ENCODE data around the gene KRTAP12-1. TPM values are rescaled to one million over a fixed set of nuclear protein-coding genes. Genes with fewer than 3 reads are reported as not detected.

KRTAP12-1 gene
- total RNA-seq, 1 donor from 2014 or later: not detected

DNA sequence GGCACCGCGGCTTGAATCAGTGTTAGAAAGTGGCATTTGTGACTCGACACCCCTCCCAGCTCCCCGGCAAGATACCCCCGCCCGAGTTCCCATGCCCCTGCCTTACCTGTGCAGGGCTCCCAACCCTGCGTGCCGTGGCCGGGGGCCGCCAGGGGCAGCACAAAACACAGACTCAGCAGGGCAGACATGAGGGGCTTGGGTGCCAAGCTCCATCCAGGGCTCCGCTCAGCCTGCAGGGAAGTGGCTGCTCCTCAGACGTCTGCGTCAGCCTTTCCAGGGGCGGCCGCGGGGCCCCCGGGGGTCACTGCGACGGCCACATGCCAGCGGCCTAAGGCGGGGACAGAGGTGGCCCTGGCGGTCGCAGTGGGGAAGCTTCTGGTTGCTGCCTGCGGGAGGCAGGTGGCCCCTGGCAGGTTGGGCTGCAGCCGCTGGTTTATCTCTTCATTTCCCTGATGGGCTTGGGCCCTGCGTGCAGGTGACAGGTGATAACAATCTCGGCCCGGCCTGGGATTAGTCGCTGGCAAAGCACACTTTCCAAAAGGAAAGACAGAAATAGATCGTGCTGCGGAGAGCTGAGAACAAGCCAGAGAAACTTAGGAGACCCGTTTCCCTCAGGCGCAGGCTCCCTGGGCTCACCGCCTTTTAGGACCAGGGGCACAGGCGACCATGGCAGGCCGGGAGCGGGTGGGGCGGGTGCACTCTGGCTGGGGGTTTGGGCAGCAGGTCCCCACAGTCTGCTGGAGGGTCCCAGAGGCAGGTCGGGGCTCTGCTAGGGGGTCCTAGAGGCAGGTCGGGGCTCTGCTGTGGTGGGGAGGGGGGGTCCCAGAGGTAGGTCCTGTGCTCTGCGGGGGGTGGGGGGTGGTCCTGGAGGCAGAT, 29.6 kb upstream of the KRTAP12-1 start, which contains the start of gene TSPEAR:
TSS of gene TSPEAR (minus strand) at position 246 of the 876 bp plus-strand sequence. CDS start at position 188, 58 bp downstream.
- DNase-seq (ENCODE audit: low spot score): no peak

DNA sequence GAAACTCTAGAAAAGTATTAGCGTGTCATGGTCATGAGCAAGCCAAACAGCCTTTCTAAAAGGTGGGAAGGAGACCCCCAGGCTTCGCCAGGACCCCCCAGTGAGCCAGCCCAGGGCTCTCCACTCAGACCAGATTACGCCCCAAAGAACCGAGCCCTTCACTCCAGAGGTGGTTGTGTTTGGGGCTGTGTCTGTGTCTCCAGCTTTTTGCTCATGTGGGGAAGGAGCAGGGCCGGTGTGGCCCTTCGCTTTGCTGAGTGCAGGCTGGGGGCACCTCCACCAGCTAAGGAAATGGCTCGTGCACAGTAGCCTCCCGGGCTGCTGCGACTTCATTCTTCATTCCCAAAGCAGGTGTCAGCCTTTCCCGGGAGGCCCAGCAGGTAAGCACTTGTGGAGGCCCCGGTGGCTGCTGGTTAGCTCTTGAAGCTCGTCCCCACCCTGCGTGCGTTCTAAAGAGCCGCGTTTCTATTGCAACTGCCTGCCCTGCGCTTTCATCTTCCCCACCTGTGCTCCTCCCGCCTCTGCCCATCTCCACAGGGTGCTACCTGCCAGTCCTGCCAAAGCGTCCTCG, 28.9 kb upstream of the KRTAP12-1 start:
- no peak for DNase-seq (ENCODE audit: low spot score)

DNA sequence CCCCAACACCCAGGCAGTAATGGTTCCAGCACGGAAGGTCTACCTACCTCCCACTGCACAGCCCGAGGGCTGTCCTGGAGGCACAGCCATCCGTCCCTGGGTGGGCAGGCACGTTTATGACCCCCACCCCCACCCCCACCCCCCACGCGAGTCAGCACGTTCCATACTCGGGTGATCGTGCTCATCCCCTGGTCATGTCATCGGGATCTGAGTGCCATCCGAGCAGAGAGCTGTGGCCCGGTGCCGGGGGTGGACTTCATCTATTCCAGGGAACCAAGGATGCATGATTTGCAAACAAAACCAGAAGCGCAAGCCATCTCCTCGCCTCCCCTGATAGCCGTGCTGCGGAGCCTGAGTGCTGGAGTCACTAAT, 28.3 kb upstream of the KRTAP12-1 start:
- DNase-seq (ENCODE audit: low spot score): no peak

DNA sequence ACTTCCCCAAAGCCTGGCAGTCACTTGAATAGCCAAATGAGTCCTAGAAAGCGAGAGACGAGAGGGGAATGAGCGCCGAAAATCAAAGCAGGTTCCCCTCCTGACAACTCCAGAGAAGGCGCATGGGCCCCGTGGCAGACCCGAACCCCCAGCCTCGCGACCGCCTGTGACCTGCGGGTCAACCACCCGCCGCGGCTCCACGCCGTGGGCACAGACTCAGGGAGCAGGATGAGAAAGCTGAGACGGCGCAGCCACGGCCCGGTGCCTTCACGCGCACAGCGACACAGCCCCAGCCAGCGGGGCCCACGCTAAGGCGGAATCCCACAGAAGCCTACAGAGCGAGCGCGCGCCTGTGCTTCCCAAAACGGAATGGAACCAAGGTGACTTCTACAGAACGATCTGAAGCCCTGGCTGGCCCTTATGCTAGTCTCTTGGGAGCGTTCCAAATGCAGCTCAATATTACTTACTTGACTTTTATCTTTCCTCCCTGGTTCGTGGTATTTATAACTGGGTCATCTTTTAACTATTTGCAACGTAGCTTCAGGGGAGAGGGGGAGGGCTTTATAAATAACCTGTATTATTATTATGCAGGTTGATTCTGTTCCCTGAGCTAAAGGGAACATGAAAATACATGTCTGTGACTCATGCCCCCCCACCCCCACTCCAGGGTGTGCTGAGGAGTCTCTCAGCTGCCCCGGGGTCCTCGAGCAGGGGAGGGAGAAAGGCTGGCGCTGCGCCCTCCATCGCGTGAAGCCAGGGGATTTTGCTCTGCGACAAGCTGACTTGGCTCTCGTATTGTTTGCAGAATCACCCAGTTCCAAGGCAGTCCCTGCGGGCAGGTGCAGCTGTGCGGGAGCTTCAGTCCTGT, 27.7 kb upstream of the KRTAP12-1 start:
- DNase-seq (ENCODE audit: low spot score): no peak

DNA sequence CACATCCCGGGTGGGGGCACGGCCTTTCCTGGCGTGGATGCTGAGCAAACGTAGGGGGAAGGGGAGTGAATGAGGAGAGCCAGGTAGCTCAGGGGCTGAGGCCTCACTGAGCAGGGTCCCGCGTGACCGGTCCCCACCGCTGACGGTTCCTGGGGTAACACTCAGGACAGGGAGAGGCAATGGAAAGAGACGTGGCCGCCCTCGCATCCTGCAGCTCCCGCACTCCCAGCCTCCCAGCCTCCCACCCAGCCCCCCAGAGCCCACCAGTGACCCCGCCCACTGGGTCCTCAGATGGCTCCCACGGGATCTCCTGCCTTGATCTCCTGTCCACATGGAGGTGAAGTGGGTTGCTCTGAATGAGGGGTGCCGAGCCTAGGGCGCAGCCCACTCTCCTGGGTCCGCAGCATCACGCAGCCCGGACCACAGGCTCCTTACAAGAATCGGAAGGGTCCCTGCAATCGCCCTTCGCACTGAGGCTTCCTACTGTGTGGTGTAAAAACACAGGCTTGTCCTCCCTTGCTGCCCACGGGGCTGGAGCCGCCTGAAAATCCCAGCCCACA, 27.0 kb upstream of the KRTAP12-1 start:
- DNase-seq (ENCODE audit: low spot score): no peak

DNA sequence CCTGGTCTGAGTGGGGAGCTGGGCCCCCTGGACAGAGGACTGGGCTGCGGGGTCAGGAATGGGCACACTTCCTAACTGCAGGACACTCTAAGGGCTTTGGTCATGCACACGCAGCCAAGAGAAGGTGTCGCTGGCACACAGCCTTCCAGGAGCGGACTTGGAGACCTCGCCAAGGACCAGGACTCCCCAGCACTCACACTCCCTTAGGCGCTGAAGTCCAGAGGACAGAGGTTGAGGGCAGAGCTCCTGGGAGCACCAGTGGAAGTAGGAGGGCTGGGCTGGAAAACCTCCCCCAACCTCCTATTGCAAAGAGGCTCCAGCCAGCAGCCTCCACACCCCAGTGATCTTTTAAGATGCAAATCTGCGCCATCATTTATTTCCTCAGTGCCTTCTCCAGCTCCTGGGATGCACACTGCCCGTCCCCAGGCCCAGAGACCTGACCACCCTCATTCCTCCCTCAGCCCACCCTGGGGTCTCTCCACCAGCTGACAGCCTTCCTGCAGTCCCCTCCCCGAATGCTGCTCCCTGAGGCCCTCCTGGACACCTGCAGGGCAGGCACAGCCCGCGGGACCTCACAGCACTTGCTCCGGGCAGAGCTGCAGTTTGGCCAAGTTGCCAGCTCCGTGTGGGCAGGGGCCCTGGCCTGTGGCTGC, 26.4 kb upstream of the KRTAP12-1 start:
- no peak for DNase-seq (ENCODE audit: low spot score)

DNA sequence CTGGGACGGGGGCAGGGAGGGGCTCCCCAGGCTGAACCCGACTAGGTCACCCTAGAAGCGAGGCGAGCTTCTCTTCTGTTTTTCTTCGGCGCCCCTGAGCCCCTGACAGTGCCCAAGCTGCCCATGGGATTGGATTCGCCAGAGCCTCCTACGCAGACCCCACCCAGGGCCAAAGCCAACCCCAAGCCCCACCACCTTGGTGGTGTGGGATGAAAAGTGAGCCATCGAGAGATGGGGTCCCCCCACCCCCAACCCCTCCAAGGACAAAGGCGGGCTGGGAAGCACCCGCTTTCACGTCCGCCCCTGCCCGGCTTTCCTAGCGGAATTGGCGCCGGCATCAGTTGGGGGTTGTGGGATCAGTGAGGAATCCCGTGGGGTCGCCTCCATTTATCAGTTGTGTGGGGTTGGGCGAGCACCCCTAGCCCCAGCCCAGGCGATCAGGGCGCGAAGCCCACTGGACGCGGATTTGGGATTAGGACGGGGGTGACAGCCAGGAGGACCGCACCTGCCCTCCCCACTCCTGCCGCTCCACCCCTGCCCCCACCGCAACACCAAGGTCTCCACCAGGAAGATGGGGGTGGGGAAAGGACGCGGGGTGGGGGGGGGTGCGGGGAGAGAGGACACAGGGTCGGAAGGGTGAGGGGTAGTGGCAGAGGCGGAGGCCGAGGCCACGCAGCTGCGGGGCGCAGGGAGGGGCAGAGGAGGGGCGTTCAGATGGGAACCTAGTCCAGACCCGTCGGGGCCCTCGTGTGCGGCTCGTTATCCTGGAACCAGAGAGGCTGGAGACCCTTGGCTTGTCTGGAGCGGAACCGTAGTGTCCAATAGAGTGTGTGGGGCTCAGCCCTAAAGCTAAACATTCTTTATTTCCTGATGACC, 25.0 kb upstream of the KRTAP12-1 start:
- no peak for DNase-seq (ENCODE audit: low spot score)

DNA sequence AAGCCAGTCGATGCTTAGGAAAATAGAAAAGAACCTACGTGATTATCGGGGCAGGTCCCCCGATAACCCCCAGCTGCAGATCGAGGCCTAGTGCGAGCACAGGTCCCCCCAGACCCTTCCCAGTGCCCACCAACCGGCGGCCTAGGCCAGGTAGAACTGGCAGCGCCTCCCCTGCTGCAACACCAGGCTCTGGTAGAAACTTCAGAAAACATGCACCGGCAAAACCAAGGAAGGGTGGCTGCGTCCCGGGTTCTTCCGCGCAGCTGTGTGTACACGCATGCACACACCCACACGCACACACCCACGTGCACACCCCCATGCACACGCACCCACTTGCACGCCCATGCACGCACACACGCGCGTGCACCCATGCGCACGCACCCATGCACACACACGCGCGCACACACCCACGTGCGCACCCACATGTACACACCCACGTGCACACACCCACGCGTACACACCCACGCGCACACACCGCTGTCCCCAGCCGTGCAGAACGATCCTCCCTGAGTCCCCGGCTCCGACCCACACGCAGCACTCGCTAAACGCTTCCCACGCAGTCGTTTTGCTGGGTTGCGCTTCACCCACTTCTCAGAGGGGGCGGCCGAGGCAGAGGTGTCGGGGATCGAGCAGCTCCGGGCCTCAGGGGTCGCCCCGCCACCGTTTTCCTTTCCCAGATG, 24.2 kb upstream of the KRTAP12-1 start:
- no peak for DNase-seq (ENCODE audit: low spot score)

DNA sequence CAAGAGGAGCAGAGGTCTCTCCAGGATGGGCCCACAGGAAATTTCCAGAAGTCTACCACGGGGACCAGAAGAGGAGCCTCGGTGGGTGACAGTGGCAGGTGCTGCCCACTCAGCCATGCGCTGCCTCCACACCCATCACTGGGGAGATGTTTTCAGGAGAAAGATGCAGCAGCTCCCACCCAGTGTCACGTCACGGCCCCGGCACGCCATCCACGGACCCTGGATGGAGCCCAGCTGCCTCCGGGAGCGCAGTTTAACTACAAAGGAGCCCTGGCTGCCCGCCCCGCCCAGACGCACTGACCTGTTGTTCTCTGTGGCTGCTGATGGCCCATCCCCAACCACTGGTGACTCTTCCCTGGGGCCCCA, 22.7 kb upstream of the KRTAP12-1 start:
- DNase-seq (ENCODE audit: low spot score): no peak

DNA sequence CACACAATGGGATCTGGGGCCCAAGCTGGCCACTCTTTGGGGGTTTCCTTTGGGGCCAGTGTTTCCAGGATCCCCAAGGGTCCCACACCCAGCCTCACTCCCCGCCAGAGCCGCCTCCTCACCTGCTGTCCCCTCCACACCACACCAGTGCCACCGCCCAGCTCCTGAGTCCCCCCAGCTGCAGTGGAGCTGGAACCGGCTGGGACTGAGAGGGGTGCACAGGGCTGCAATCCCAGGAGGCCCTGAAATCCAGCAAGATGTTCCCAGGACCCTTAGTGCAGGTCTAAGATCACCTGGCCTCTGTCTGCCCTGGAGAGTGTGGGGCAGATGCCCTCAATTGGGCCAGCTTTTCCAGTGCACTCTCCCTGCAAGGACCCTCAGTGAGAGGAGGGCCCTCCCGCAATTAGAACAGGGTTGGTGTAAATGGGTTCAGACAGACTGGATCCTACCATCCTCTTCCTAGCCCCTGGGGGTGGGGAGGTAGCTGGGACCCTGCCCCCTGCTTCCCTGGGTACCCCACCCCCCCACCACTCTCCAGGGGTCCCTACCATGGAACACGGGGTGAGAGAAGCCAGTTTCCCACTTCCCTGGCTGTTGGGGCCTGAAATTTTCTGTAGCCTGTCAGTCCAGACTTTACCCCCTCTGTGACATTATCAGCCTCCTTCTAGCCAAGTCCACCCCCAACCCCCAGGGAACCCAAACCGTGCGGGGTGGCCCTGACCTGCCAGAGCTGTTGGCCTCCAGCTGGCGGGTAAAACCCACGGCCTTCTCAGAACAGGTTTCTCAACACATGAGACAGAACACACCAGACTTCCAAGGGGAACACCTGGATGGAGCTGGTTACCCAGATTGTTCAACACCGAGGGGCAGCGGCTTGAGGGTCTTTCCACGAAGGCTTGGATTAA, 22.0 kb upstream of the KRTAP12-1 start:
- DNase-seq (ENCODE audit: low spot score): no peak

DNA sequence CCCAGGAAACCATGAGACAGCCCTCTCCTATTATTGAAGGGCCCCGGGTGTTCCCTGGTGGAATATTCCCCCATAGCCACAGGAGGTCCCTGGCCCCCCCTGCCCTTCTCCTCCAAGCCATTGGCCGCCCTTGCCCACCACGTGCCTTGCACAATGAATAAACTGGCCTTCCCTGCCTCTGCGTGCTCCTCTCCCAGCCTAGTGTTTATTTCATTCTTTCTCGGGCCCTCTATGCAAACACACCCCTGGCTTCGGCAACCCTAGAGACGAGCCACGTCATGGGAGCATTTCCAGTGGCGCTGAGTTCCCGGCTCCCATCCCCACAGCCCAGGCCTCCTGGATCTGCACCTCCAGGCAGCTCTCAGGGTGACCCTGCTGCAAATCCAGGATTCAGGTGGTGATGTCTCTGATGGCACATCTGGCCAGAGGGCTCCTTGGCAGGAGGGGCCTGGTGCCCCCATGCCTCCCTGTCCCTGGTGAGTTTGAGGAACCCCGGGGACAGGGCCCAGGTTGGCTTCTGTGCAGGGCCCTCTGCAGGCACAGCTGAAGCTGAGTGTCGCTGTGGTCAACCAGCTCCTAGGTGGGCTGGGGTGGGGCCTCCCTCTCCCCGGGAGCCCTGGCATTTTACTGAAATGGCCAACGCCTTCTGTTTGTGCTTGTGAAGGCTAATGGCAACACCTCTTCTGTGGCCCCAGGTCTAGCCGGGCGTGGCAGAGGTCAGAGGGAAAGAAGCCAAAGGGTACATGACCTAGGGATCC, 21.2 kb upstream of the KRTAP12-1 start:
- DNase-seq (ENCODE audit: low spot score): no peak

DNA sequence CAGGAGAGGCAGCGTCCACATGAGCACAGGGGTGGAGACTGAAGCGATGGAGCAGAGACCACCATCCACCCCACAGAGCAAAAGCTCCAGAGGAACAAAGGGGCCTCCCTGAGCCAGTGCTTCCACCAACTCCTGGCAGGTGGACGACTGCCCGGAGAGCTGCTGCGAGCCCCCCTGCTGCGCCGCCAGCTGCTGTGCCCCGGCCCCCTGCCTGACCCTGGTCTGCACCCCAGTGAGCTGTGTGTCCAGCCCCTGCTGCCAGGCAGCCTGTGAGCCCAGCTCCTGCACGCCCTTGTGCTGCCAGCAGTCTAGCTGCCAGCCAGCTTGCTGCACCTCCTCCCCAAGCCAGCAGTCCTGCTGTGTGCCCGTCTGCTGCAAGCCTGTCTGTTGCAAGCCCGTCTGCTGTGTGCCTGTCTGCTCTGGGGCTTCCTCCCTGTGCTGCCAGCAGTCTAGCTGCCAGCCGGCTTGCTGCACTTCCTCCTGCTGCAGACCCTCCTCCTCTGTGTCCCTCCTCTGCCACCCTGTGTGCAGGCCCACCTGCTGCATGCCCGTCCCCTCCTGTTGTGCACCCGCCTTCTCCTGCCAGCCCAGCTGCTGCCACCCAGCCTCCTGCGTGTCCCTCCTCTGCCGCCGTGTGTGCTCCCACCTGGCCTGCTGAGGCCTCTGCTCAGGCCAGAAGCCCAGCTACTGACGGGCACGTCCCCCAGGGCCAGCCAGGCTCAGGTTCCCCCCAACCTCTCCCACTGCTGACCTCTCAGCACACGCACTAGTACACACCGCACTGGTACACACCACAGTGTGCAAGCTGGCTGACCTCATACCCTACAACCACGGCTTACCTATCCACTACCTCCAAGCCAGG, 20.4 kb upstream of the KRTAP12-1 start:
- DNase-seq (ENCODE audit: low spot score): no peak

DNA sequence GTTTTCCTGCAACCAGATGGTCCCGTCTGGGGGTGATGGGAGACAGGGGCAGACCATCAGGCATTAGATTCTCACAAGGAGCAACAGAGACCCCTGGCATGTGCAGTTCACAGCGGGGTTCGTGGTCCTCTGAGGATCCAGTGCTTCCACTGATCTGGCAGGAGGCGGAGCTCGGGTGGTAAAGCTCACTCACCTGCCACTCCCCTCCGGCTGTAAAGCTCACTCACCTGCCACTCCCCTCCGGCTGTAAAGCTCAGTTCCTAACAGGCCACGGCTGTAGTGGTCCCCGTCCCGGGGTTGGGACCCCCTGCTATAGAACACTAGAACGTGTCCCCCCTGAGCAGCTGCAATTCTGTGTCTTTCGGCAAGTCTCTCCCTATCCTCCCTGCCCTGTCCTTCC, 19.6 kb upstream of the KRTAP12-1 start:
- DNase-seq (ENCODE audit: low spot score): no peak

DNA sequence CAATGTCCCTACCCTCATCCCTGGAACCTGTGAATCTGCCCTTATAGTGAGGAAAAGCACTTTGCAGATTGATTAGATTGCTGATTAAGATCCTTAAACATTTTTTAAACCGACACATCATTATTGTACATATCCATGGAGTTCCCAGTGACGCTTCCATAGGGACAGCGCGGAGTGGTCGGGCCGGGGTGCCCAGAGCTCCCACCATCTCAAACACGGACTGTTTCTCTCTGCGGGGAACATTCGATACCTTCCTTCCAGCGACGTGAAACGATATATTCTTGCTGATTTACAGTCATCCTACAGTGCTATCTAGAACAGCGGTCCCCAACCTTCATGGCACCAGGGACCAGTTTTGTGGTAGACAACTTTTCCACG, 19.0 kb upstream of the KRTAP12-1 start:
- no peak for DNase-seq (ENCODE audit: low spot score)

DNA sequence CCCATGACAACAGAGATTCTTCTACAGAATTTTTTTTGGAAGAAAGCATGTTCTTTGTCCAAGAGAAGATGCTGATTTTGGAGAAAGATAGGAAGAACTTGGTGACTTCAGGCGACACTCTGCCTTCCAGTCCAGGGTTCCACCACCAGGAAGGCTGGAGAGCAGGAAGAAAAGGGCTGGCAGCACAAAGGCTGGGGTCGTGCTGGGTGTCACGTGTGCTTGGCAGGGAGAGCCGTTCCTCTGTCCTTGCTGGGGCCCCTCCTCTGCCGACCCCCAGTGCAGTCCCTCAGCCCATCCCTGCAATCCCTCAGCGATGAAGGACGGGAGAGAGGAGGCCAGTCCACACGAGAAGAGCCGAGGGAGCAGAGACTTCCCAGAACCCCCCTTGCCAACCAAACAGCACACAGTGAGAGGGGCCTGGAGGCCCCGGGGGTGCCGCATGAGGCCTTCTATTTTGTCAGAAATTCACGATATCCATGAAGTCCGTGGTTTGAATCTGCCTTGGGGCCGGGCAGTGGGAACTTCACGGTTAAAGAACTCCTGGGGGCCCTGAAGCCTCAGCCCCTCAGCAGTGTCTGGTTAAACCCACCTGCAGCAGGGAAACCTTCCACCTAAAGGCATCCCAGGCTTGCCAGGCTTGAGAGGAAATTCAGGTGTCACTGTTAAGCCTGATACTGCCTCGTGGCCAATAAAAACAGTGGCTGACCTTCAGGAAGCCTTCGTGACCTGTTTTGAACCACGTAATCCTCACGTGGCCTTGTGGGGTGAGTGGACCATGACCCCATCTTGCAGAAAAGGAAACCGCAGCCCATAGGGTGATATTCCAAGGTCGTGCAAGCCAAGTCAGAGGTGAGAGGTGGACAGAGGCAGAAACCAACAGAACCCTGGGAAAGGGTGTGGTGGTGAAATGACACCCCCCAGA, 18.4 kb upstream of the KRTAP12-1 start:
- DNase-seq (ENCODE audit: low spot score): no peak

DNA sequence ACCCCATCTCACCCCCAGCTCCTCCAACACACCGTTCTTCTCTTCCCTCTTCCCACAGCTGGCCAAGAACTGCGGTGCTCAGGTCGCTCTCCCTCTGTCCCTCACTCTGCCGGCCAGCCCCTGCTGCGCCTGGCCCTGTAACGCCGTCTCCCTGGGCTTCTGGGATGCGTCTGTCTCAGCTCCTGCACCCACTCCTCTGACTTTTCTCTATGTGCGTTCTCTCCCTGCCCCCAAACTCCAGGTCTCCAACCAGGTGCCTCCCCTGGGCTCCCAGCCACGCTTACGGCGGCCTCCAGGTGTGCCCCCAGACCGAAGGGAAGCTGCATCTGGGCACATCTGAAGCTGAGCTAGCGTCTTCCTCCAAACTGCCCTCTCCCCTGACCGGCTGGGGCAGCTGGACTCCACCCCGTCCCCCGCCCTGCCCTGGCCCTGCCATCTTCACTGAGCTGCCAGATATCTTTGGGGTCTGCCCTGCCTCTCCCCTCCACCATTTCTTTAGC, 17.6 kb upstream of the KRTAP12-1 start:
- no peak for DNase-seq (ENCODE audit: low spot score)

All from mucosa of gallbladder (tissue), 1 donor.